Dedifferentiated amniotic fluid mesenchymal stem cell (primary cell): Measurements from ENCODE around the gene KLHL3.

Experiments
- DNase-seq: peaks from one replicate; pipeline ENCODE4 v3.0.0-alpha.2; 2016; ENCODE audit errors: extremely low spot score

Gene KLHL3

DNA sequence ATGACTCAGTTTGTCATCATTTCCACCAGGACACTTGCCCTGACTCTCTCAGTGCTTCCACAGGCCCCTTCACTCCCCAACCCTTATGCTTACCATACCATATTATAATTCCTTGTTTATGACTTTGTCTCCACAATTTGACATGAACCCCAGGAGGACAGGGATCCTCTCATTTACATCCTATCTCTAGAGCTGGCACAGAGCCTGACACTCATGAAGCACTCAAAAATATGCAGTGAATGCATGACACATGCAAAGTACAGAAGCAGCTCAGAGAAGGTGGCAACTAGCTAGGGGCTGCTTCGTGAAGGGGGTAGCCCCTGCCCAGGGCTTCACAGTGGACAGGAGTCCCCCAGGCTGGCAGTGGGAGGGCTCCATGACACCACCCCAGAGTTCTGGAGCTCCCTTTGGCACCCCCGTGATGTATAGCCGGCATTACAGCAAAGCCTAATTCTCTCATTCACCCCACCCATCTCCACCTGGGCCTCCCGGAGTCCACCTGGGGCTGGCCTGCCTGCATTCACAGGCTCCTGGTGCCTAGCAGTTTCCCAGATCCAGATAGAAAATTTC, 124.8 kb downstream of the KLHL3 start:
- DNase-seq, result no peak

DNA sequence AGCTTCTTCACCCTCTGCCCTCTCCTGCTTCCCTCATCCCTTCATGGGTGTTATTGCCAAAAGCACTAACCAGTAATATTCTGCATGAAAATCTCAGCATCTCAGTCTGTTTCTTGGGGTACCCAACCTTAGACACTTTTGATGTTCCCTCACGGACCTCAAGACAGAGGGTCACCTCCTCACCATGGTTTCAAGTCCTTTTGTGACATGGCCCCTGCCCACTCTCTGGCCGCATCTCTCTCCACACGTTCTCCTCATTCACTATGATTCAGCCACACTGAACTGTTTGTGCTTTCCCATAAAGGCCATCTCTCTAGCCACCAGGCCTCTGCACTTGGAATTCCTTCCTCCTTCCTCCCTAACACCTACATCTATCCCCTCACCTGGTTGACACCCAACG, 125.3 kb downstream of the KLHL3 start:
- DNase-seq, result no peak

DNA sequence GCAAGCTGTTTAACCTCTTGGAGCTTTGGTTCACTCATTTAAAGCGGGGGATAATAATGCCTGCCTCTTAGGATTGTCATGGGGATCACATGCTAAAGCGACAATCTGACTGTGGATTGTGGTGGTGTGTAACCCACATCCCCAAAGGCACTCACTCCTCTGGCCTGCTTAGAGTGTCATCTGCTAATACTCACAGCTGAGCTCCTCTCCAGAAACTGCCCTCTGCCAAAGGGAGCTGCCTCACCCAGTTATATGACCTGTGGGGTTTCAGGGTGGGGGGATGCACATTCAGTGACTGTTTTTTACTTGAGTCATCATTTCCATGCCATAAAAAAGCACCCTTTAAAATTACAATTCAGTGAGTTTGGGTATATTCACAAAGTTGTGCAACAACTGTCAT, 126.8 kb downstream of the KLHL3 start:
- no peak for DNase-seq

DNA sequence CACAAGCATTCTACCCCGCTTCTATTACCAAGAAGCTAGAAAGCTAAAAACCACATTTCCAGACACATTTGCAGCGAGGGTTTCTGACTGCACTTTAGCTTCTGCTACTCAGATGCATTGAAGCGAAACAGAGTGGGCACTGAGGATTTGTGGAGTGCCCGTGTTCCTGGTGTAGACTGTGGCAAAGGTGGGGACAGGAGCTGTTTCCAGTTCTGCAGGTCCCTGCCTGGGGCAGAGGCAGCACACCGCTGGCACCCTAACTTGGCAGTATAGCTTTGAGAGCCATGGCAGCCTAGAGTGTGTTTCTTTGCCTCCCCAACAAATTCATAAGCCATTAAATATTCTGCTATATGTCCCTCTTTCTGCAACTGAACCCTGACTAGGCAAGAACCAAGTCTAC, 128.1 kb downstream of the KLHL3 start:
- DNase-seq, result no peak

DNA sequence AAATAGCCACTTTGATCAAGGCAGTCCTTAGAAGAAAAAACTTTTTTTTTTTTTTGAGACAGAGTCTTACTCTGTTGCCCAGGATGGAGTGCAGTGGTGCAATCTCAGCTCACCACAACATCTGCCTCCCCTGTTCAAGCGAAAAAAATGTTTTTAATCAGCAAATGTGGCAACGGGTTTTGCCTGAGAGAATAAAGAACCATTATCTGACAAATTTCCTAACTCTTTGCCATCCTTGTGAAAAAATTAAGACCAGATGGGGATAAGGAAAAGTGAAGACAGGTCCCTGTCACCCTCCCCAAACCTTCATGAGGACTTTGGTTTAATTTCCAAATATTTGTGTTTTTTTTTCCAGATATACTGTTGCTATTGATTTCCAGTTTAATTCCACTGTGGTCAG, 129.5 kb downstream of the KLHL3 start:
- no peak for DNase-seq

DNA sequence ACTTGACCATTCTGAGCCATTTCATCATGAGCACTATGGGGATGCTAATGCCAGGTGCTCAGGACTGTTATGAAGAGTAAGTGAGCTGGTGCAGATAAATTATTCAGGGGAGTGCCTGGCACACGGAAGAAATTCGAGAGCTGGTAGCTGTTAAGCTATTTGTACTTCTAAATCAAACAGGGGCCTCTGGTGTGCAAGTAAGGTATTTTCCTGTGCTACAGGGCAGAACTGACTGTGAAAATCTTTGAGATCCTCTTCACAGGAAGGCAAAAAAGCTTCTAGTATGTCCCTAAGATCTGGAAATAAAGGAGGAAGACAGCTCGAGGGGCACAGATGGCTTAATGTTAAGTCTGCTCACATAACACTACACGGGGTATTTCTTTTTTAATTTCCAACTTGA, 130.5 kb downstream of the KLHL3 start:
- DNase-seq, result no peak

DNA sequence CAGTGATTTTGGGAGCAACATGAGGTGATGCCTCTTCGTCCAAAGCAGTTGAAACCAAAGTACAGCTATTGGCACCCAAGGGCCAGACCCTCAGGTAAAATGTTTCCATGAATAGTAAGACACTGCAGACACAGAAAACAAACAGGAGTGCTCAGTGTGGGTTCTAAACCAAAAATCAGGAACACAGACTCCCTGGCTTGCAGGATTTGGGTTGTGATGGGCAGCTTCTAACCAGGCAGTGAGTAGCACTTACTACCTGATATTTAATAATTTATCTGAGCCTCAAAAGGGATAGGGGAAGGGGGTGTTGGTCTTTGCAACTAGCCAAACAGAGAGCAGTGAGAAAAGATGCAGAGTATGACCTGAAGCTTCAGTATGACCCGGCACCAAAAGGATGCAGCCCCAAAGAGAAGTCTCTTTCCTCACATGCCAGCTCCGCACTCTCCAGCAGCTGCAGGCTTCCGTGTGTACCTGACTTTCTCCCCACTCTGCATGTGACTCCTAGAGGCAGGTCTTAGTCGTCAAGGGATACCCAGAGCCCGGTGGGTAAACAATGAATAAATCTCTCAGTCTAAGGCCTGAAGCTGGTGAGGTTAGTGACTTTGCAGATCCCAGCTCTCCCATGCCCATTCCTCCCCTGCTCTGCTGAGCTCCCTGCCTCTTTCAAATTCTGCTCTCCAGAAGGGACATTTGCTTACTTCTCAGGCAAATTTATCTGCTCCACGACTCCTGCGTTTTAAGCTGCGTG, 131.4 kb downstream of the KLHL3 start:
- DNase-seq, result no peak

DNA sequence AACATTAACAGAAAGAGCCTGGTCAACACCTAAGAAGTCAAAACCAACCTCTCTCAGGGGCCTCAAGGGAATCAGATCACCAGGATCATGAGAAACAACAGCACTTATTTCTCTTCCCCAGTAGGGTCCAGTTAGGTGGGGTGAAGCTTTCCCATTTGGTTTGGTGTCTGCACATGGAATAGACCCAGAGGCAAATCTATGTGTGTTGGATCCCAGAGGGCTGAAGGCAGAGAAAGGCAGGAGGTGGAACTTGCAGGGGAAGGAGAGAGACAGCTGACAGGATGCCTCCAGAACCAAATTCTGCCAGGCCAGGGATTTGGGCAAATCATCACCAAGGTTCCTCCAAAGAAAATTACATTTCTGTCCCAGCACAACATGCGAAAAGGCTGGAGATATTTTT, 132.0 kb downstream of the KLHL3 start:
- no peak for DNase-seq

DNA sequence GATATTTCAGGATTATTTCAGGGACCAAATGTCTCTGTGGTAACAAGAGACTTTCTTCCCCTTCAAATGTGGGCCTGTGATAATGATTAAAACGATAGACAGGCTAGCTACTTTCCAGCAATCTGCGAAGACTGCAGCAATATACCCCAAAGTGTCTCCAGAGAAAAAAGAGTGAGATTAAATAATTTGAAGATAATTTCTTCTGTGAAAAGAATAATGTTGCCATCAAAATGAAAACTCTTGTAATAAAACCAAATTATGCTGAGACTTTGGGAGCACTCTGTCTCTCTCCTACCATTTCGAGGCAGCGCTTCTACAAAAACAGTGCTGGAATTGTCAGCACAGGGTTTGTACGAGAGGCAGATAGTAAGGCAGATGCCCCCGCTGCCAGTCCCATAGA, 132.5 kb downstream of the KLHL3 start:
- no peak for DNase-seq

DNA sequence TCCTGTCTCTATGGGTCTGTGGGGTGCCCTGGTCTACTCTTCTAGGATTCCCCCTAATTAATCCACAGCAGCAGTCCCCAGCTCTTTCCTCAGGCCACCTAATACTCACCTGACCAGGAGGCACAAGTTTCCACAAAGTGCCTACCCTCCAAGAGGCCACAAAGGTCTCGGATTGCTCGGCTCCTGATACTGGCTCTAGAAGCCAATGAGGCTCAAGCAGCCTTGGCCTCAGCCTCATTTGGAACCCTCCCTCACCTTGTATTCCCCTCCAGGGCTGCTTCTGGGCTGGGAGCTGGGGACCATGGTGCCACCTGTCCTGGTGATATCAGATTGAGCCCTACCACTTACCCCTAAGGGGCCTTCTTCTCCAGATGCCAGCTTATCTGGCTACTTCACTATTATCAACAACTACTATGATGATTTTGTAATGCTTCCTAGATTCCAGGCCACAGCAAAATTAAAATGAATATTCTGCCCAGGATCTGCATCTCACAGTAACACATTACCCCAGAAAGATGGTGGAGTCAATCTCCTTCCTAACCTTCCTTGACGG, 133.1 kb downstream of the KLHL3 start:
- no peak for DNase-seq

DNA sequence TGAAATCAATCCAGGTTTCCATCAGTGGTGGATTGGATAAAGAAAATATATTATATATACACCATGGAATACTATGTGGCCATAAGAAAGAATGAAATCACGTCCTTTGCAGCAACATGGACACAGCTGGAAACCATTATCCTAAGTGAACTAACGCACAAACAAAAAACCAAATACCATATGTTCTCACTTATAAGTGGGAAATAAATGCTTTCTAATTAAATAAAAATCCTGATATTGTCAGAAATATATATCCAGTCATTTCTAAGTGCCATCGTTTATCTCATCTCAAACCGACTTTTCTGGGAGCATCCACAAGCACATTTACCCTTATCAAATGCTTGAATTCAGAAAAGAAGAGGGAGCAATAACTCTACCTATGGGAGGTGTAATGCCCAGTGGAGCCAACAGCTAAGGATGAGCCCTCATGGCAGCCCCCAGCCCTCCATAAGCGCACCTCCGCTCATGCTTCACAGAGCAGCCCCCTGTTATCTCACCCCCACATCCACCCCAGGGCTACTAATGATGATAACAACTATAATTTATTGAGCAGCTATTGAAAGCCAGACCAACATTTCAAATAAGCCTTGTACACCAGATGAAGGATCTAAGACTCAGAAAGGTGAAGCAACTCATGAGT, 135.0 kb downstream of the KLHL3 start:
- DNase-seq, result no peak

DNA sequence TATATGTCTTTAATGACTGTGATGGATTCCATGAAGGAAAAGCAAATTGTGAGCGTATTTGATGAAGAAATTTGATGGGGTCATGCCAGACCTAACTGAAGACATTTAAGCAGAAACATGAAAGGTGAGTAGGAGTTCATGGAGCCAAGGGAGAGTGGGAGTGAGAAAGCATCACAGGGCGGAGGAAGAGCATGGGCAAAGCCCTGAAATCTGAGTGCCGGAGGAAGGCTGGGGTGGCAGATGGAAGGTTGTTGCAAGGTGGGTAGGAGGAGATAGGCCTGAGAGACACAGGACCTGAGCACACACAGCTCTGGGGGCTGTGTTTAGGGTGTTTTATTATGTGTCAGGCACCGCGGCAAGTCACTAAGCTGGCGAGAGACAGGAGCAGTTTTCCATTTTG, 136.4 kb downstream of the KLHL3 start:
- DNase-seq, result no peak

DNA sequence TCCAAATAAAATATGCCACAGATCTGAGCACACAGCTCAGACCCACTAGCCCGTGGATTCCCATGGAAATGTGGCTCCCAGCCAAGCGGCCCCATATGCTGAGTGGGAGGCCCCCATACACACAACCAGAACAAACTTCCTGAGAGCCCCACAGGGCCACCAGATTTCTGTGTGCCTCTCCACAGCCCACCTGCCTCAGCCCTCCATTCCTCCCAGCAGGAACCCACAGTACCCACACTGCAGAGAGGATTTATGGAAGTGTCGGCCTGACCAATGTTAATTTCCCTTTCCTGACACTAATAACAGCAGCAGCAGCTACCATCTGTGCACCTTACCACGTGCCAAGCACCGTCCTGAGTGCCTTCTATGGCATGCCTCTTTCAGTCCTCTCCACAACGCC, 137.5 kb downstream of the KLHL3 start:
- no peak for DNase-seq

DNA sequence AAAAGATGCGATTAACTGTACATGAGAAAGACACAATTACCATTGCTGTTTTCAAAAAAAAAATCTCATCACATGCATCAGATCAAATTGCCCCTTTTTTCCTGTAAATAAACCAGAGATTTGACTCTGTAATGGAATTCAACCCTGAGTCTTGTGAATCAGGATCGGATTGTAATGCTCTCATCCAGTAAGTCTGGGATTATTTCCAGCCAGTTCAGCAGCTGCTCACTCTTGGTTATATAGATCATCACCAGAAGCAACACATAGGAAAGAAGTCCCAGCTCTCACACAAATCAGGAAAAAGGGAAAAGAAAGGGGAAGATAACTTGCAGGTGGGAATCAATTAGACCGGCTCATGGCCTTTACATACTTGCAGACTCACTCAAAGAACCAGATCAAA, 138.9 kb downstream of the KLHL3 start:
- no peak for DNase-seq

DNA sequence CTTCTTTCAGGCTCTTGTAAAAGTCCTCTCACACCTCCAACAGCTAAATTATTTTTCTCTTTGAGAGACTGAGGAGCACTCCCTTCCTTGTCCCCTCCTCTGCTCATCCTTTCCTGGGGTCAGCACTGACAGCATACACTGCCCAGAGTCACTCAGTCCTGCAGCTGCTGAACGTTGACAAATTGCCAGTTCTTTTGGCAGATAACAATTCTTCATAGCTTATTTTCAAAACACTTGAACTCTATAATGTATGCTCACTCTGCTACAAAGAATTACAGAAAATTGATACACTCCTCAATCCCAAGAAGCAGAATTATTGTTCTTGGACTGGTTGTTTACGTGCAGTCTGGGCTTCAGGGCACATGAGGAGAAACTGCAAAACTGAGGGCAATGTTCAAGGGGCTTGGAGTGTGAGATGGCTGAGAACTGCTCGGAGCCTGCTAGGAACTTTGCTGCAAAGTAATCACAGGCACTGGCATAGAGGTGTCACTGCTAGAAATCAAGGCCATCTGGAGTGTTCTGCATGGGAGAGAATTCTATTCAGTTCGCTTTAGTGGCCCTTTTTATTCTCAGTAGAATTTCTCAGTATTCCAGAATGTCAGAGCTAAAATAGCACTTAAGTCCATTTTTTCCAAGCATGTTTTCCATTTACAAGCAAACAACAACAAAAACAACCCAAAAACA, 140.4 kb downstream of the KLHL3 start:
- no peak for DNase-seq

DNA sequence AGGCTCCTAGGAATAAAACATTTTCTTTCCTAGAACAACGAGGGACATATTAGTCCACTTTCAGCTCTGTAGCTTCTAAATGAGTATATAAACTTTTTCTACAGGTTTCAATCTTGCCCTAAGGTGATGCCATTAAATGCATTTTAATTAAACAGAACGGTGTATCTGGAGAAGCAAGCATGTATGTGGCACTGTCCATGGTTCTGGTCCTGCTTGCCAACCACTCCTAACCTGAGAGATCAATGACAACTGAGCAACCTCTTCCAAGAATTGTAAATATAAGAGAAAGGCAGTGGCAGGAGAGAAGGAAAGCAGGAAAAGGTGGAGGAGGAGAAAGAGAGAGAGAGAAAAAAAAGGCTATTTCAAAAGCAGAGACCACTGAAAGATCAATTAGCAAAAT, 141.2 kb downstream of the KLHL3 start:
- no peak for DNase-seq

DNA sequence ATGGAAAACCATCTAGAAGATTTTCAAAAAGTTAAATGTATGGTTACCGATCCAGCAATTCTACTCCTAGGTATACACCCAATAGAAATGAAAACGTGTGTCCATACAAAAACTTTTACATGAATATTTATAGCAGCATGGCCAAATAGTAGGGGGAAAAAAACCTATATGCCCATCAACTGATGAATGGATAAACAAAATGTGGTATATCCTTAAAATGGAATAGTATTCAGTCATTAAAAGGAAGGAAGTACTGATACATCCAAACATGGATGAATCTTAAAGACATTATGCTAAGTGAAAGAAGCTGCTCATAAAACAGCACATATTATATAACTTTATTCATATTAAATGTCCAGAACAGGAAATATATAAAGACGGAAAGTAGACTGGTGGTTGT, 143.6 kb downstream of the KLHL3 start:
- DNase-seq, result no peak

DNA sequence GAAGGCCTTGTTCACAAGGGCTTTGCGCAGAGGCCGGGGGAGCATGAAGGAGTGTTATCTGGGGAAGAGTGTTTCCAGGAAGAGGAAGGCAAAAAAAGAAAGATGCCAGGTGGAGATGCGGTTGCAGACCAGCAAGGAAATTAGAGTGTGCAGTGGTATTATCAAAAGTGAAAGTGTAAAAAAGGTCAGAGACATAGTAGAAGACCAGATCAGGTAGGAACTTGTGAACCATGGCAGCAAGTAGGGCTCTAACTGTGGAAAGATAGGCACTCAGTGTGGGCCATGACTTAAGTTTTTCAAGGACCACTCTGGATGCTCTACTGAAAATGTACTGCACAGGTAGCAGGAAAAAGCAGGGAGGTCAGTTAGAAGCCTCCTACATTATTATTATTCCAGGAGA, 146.7 kb downstream of the KLHL3 start:
- no peak for DNase-seq

DNA sequence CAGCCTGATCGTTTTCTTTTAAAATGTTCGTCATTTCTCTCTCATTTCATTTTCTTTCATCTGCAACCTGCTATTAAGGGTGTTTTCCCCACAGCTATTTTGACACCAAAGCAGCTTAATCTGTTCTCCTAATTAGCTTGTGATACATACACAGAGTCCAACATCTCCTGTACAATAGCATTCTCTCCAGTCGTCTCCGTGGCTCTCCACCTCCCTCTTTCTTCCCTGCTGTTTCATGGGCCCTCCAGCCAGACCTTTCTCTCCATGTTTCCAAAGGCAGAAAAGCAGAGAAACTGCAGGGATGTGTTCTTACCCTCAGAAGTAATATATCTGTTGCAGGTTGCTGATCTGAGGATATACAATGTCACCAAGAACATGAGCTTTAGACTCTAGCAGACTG, 148.0 kb downstream of the KLHL3 start:
- DNase-seq, result no peak

DNA sequence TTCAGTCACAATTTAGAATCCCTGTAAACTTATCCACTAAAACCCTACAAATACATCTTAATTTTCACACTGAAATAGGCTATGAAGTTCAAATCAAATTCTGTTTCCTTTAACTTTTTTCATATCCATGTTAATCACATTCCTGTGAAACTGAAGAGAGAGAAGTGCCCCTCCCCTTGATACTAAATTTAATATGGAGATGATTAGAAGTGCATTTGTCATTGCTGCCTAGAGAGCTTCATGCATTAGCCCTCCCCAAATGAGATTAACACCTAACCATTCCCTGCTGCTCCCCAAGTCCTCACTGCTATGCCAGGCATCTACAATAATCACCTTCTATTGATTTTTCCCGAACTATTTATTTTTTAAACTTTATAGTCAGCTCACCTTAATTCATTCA, 151.6 kb downstream of the KLHL3 start:
- DNase-seq, result no peak

DNA sequence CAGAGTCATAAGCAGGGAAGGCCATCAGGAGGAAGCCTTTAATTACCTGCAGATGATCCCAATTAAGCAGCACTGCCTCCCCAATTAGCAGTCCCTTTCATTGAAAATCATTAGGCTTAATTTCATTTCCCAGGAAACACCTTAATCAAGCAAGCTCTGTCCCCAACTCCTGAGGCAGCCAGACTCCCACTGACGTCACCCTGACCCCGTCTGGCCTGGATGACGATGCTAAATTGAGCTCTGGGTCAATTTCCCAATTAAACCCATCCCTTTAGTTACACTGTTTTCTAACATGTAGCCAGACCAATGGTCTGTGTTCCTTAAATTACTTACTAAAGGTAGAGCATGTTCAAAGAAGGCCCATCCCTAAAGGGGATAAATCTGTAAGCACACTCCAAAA, 152.8 kb downstream of the KLHL3 start:
- no peak for DNase-seq

DNA sequence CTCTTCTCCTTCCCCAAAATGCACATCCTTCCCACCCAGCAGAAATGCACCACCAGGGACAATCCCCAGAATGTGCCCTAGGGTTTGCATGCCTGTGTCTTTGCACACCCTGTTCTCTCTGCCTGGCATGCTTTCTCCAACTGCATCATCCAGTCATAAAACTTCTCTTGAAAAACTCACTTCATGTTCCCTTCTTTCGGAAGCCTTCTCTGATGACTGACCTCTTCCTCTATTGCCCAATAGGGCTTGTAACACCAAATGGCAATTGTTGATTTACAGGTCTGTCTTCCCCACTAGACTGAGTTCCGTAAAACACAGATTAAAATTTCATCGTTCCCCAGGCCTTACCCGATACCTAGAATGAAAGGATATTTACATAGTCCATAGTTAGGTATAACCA, 153.7 kb downstream of the KLHL3 start:
- DNase-seq, result no peak

DNA sequence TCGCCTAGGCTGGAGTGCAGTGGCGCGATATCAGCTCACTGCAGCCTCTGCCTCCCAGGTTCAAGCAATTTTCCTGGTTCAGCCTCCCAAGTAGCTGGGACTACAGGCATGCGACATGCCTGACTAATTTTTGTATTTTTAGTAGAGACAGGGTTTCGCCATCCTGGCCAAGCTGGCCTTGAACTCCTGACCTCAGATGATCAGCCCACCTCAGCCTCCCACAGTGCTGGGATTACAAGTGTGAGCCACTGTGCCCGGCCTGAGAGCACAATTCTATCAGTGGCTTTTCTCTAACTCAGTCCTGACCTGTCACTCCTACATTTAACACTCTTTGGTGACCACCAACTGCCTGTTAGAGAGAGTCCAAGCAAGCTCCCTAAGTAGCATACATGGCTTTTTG, 154.1 kb downstream of the KLHL3 start:
- DNase-seq, result no peak
